Ectodermal cell (in vitro differentiated cells): ENCODE measurements around the gene MAJIN.

Experiments
- H3K27ac ChIP-seq: 2 replicates; pipeline ENCODE4 v1.7.0; 2013; ENCODE audit warnings: mild to moderate bottlenecking, low read depth, low read length; ENCODE audit not compliant: insufficient read depth, poor library complexity, severe bottlenecking
- H3K27me3 ChIP-seq: 2 replicates; pipeline ENCODE4 v1.7.0; 2013; ENCODE audit warnings: mild to moderate bottlenecking, low read length; ENCODE audit not compliant: insufficient read depth, control insufficient read depth, poor library complexity, severe bottlenecking
- H3K36me3 ChIP-seq: one replicate; pipeline ENCODE4 v1.7.0; 2013; ENCODE audit warnings: low read length; ENCODE audit not compliant: control insufficient read depth, insufficient read depth
- H3K4me1 ChIP-seq: one replicate; pipeline ENCODE4 v1.7.0; 2013; ENCODE audit warnings: low read length; ENCODE audit not compliant: control insufficient read depth, insufficient read depth
- H3K4me3 ChIP-seq: 2 replicates; pipeline ENCODE4 v1.7.0; 2013; ENCODE audit warnings: low read depth, low read length, control low read depth; ENCODE audit not compliant: insufficient read depth
- H3K9me3 ChIP-seq: 2 replicates; pipeline ENCODE4 v1.7.0; 2013; ENCODE audit warnings: mild to moderate bottlenecking, low read length, moderate library complexity; ENCODE audit not compliant: control insufficient read depth
- WGBS, 2 experiments: methylation state at CpG; one replicate each; pipeline ENCODE4 v1.1.7; 2013; ENCODE audit warnings: missing lambda C conversion rate in 2 of 2; 5-methylcytosine and 5-hydroxymethylcytosine counted together

MAJIN gene

GRCh38 chr11:64923944-64924909 lies 47.7 kb downstream of the MAJIN start, which contains the start of gene PPP2R5B:
Gene PPP2R5B, plus strand, starts transcription at chr11:64924689. Its CDS starts 1,046 bp downstream, at chr11:64925735.
- WGBS, 2 experiments = 1% methylated on average over 47 of the region's 47 CpGs

DNA sequence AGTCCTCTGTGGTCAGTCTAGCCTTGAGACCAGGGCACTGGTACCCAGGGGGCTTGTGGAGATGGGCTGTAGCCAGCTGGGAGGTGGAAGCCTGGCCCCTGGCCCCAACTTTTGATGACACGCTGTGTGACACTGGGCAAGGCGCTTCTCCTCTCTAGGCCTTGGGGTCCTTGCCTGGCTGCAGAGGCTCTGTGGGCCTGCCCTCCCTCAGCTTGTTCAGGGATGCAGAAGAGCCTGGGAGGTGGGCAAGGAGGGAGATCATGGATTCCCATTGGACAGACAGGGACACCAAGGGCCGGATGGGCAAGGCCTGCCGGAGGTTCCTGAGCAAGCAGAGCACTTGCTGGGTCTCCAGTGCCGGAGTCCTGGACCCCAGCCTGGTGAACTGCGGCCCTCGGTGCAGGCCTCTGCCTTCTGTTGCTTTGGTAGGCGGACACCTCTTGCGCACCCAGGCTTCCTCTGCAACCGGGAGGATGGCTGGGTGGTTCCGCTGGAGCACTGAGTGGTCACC lies 48.7 kb downstream of the MAJIN start:
- Histone ChIP-seq H3K27ac (no peak overlapping the region), H3K9me3 (no peaks in the 10 kb centered on the region), H3K36me3 (no peaks in the 10 kb centered on the region), H3K4me1 (peaks cover 16% of the 10 kb centered on the region), H3K4me3 (peak overlapping the region; percentile 80), H3K27me3 (peaks cover 10% of the 10 kb centered on the region)
- 95% methylated on average over 11 of the region's 11 CpGs for WGBS, 2 experiments

More at GRCh38 chr11:64923944-64924909, 47.7 kb downstream of the MAJIN start, which contains the start of gene PPP2R5B:
- Histone ChIP-seq H3K4me3 (peak within 1 kb of the TSS; percentile 80), H3K9me3 (no peaks in the 10 kb centered on the region), H3K36me3 (no peaks in the 10 kb centered on the region), H3K27me3 (peaks cover 10% of the 10 kb centered on the region), H3K4me1 (peaks cover 16% of the 10 kb centered on the region), H3K27ac (peak within 1 kb of the TSS; percentile 36)

DNA sequence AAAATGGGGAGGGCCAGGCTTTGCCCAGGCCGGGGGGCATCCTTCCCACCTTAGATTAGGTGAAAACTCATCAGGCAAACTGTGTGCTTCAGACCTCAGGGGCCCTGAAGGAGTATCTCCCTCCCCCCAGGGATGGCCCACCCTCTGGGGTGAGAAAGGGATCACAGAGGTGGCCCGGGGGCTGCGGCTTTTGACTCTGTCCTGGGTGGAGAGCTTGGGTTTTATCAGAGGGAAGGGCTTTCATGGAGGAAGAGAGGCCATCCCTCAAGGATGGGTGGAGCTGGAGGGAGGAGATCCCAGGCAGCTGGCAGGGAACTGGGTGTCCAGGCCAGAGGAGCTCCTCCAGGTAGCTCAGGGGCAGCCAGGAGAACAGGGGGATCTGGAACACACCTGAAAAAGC lies 50.5 kb downstream of the MAJIN start:
- WGBS, 2 experiments = 56 to 59% methylated on average over 3 of the region's 3 CpGs
- no peak overlapping the region for H3K4me3 ChIP-seq
- peaks cover 10% of the 10 kb centered on the region for H3K27me3 ChIP-seq
- H3K4me1 ChIP-seq = peaks cover 17% of the 10 kb centered on the region
- H3K27ac ChIP-seq = no peak overlapping the region
- H3K9me3 ChIP-seq = no peaks in the 10 kb centered on the region
- no peaks in the 10 kb centered on the region for H3K36me3 ChIP-seq

GRCh38 chr11:64920124-64920523 lies 51.8 kb downstream of the MAJIN start:
- Histone ChIP-seq H3K9me3 (no peaks in the 10 kb centered on the region), H3K4me1 (peaks cover 22% of the 10 kb centered on the region), H3K27me3 (peaks cover 5% of the 10 kb centered on the region), H3K36me3 (no peaks in the 10 kb centered on the region), H3K4me3 (no peak overlapping the region), H3K27ac (no peak overlapping the region)
- WGBS, 2 experiments = 92 to 93% methylated on average over 2 of the region's 2 CpGs

DNA sequence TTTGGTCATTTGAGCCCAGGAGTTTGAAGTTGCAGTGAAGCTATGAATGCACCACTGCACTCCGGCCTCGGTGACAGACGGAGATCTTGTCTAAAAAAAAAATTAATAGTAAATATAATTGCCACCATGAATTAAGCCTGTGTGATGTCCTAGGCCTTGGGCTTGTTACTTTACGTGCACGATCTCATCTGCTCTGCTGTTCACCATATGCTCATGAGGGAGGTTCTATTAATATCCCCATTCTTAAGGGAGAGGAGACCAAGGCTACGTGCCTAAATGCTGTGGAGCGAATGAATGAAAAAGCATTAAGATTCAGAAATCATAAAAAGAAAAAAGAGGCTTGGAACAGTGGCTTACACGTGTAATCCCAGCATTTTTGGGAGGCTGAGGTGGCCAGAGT lies 52.3 kb downstream of the MAJIN start:
- WGBS, 2 experiments = 90 to 91% methylated on average over 8 of the region's 8 CpGs
- Histone ChIP-seq H3K9me3 (no peaks in the 10 kb centered on the region), H3K4me1 (peaks cover 21% of the 10 kb centered on the region), H3K4me3 (no peak overlapping the region), H3K36me3 (no peaks in the 10 kb centered on the region), H3K27ac (no peak overlapping the region), H3K27me3 (peaks cover under 1% of the 10 kb centered on the region)

- no peaks in the 10 kb centered on the region for H3K36me3 ChIP-seq
- H3K4me3 ChIP-seq = peak overlapping the region; percentile 86
- H3K27ac ChIP-seq = peak overlapping the region; percentile 72
- H3K4me1 ChIP-seq = peaks cover 13% of the 10 kb centered on the region
- H3K27me3 ChIP-seq = no peaks in the 10 kb centered on the region
- 49 to 52% methylated on average over 4 of the region's 4 CpGs for WGBS, 2 experiments
- H3K9me3 ChIP-seq = no peaks in the 10 kb centered on the region
These were observed 53.9 kb downstream of the MAJIN start for GRCh38 chr11:64918017-64918416.

- peaks cover 13% of the 10 kb centered on the region for H3K4me1 ChIP-seq
- no peaks in the 10 kb centered on the region for H3K36me3 ChIP-seq
- H3K9me3 ChIP-seq = no peaks in the 10 kb centered on the region
- WGBS, 2 experiments = 5 to 8% methylated on average over 6 of the region's 6 CpGs
- H3K4me3 ChIP-seq = peak overlapping the region; percentile 86
- H3K27me3 ChIP-seq = no peaks in the 10 kb centered on the region
- H3K27ac ChIP-seq = peak overlapping the region; percentile 72
These were observed 54.3 kb downstream of the MAJIN start for GRCh38 chr11:64917663-64917995.

DNA sequence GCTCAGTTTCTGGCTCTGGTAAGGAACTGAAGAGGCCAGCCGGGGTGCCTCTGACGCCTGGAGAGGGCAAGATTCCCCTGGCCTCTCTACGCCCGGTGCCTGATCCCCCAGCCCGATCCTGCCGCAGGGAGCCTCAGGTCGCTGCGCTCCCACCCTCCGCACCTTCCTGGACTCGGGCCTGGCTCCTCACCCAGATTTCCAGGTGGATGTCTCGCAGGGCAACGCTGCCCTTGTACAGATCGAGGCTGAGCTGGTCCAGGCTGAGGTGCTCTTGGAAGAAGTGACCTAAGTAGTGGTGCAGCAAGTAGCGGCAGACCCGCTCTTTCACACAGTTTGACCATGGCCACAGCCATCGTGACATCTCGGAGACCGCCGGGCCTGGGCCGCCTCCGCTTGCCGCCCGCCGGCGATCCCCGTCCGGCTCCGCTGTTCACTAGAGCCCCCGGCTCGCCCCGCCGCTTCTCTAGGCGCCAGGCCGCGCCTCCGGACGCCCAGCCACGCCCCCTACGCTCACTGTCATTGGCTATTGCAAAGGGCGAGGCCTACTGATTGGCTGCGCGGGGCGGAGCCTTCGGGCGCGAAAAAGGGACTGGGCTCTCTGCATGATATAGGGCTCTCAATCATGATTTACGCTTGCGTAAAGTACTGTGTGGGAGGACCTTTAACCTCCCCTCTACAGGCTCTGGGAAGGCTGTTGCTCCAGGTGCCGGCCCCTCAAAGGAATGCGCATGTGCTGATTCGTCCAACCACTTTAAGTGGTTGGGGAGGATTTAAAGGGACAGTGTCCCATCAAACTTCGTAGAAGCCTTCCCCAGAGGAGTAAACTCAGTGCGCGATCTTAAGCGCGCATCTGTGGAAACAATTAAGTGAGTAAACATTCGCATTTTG lies 54.9 kb downstream of the MAJIN start, which contains the start of gene ATG2A:
TSS of gene ATG2A (minus strand) at position 435 of the 888 bp plus-strand sequence. CDS start at position 361, 74 bp downstream.
- no peaks in the 10 kb centered on the region for H3K36me3 ChIP-seq
- peaks cover 13% of the 10 kb centered on the region for H3K4me1 ChIP-seq
- peak within 1 kb of the TSS; percentile 72 for H3K27ac ChIP-seq
- H3K4me3 ChIP-seq = peak within 1 kb of the TSS; percentile 86
- 0% methylated on average over 57 of the region's 57 CpGs for WGBS, 2 experiments
- no peaks in the 10 kb centered on the region for H3K27me3 ChIP-seq
- H3K9me3 ChIP-seq = no peaks in the 10 kb centered on the region

DNA sequence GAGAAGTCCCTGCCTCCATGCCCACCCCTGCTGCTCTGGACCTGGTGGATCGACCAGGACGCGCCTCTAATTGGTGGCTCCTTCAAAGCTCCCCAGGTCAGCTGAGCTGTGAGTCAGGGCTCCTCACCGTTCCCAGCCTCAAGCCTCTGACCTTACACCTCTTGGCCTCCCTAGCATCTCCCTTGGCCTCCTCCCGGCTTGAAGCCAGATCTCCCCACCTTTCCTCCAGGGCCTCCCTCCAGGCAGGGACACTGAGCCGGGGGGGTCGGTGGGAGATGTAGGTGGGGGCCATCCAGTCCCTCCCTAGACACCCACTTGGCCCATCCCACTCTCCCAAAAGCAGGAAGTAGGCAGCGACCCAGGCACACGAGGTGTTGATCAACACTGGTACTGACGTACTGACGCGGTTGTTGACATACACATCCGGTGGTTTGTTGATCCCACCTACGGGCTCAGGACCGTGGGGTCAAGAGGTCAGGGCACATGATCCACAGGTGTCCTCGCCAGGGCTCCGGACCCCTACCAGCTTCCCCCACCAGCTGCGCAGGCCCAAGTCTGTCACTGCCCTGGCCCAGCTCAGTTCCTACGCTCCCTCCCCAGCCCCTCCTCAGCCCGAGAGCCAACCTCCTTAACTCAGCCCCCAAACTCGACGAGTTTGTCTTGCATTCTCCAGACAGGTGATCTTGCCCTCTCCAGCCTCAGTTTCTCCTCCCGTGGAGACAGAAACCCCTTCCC lies 55.7 kb downstream of the MAJIN start:
- no peak overlapping the region for H3K27ac ChIP-seq
- no peaks in the 10 kb centered on the region for H3K36me3 ChIP-seq
- H3K9me3 ChIP-seq = no peaks in the 10 kb centered on the region
- 14 to 15% methylated on average over 23 of the region's 23 CpGs for WGBS, 2 experiments
- peaks cover 13% of the 10 kb centered on the region for H3K4me1 ChIP-seq
- H3K27me3 ChIP-seq = no peaks in the 10 kb centered on the region
- H3K4me3 ChIP-seq = peak overlapping the region; percentile 86
